Neural progenitor cell (in vitro differentiated cells): ENCODE measurements around the gene DNM2. TPM values are rescaled to one million over a fixed set of nuclear protein-coding genes. Genes with fewer than 3 reads are reported as not detected.

ENCODE experiments used
- DNase-seq: peaks from one replicate; pipeline ENCODE4 v3.0.0-alpha.2; 2016; ENCODE audit warnings: low spot score
- H2AFZ ChIP-seq: fragments of 200-600 bp; sonication (generic); replicated peaks from 2 replicates; pipeline ENCODE4 v1.6.1; 2016; ENCODE audit warnings: antibody characterized with exemption
- H3F3A ChIP-seq: fragments of 200-600 bp; sonication (generic); 2 replicates; pipeline ENCODE4 v1.6.1; 2016; ENCODE audit warnings: antibody characterized with exemption, low read depth
- H3K27ac ChIP-seq: fragments of 200-600 bp; sonication (generic); 2 replicates; pipeline ENCODE4 v1.5.1; 2016; ENCODE audit warnings: mild to moderate bottlenecking
- H3K27me3 ChIP-seq: fragments of 200-600 bp; sonication (generic); 2 replicates; pipeline ENCODE4 v1.6.1; 2016; ENCODE audit warnings: mild to moderate bottlenecking, moderate library complexity
- H3K36me3 ChIP-seq: fragments of 200-600 bp; sonication (generic); 2 replicates; pipeline ENCODE4 v1.5.1; 2016
- H3K4me1 ChIP-seq: fragments of 200-600 bp; sonication (generic); 2 replicates; pipeline ENCODE4 v1.6.1; 2016; ENCODE audit warnings: mixed run types
- H3K4me2 ChIP-seq: fragments of 200-600 bp; sonication (generic); 2 replicates; pipeline ENCODE4 v1.6.1; 2016
- H3K4me3 ChIP-seq: fragments of 200-600 bp; sonication (generic); 2 replicates; pipeline ENCODE4 v1.5.1; 2016
- H3K79me2 ChIP-seq: fragments of 200-600 bp; sonication (generic); 2 replicates; pipeline ENCODE4 v1.6.1; 2016; ENCODE audit warnings: low read depth
- H3K9ac ChIP-seq: fragments of 200-600 bp; sonication (generic); 2 replicates; pipeline ENCODE4 v1.6.1; 2016
- H3K9me3 ChIP-seq: fragments of 200-600 bp; sonication (generic); 2 replicates; pipeline ENCODE4 v1.5.1; 2016; ENCODE audit warnings: low read depth
- H4K20me1 ChIP-seq: fragments of 200-600 bp; sonication (generic); 2 replicates; pipeline ENCODE4 v1.6.1; 2016; ENCODE audit warnings: low read depth
- H3K27ac Mint-ChIP-seq: 3 replicates; pipeline ENCODE4 v1.8.0; 2021; ENCODE audit warnings: mixed read lengths
- H3K27me3 Mint-ChIP-seq: 2 replicates; pipeline ENCODE4 v1.8.0; 2022; ENCODE audit warnings: low read depth, mild to moderate bottlenecking, inconsistent platforms, moderate library complexity, mixed read lengths; ENCODE audit not compliant: insufficient read depth
- H3K36me3 Mint-ChIP-seq: 3 replicates; pipeline ENCODE4 v1.8.0; 2021; ENCODE audit warnings: mixed read lengths
- H3K4me1 Mint-ChIP-seq: 3 replicates; pipeline ENCODE4 v1.8.0; 2021; ENCODE audit warnings: mixed read lengths
- H3K4me3 Mint-ChIP-seq: 3 replicates; pipeline ENCODE4 v1.8.0; 2021; ENCODE audit warnings: mild to moderate bottlenecking, moderate library complexity, mixed read lengths
- H3K9me3 Mint-ChIP-seq: 3 replicates; pipeline ENCODE4 v1.8.0; 2020; ENCODE audit warnings: mixed read lengths
- EZH2 ChIP-seq: fragments of 200-600 bp; sonication (generic); IDR thresholded peaks from 2 replicates; pipeline ENCODE4 v1.6.1; 2017; ENCODE audit warnings: antibody characterized with exemption, mild to moderate bottlenecking, moderate library complexity
- EZH2phosphoT487 ChIP-seq: fragments of 200-600 bp; sonication (generic); IDR thresholded peaks from 2 replicates; pipeline ENCODE4 v1.6.1; 2017; ENCODE audit warnings: antibody characterized with exemption
- total RNA-seq: library from RNA; depleted of rRNA; stranded (reverse); fragments of >200 nt; gene quantifications from 2 replicates; pipeline ENCODE4 v1.2.3, GENCODE V29; 2015; ENCODE audit warnings: low replicate concordance
- TF ChIP-seq, protein P1 (sequence below): fragments of 200-600 bp; sonication (generic); IDR thresholded peaks from 2 replicates; pipeline ENCODE4 v1.5.1; 2017; ENCODE audit warnings: antibody characterized with exemption, mild to moderate bottlenecking

DNM2 gene
- total RNA-seq, 1 donor from 2014 or later, result 49.9 TPM

DNA sequence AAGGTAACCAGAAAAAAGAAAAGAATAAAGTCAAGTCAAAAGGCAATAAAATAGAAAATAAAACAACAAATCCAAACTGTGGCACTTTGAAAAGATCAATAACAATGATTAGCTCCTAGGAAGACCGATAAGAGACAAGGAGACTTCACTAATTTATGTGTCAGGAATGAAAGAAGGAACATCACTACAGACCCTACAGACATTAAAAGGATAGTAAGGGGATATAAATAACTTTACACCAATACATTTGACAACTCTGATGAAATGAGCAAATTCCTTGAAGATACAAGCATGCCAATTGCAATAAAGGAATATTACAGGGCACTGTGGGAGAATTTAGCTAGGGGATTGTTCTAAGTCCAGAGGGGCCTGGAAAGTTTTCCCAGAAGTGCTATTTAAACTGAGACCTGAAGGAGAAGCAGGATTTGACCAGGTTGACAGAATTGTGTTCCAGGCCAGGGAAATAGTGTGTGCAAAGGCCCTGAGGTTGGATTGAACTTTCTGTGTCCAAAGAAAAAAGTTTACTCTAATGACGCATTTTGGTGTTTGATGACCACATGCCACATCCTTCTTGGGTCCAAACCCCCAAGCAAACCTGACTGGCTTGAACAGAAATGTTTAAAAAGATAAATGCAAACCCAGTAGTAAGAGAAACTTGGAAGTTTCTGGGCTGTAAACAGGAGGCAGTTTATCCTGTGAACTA is 128.8 kb downstream of the DNM2 start:
- DNase-seq, result no peak
- H3K27ac ChIP-seq, result no peak overlapping the region
- H3K4me1 ChIP-seq, result no peaks in the 10 kb centered on the region
- Mint-ChIP-seq H3K36me3 (no peaks in the 10 kb centered on the region), H3K4me3 (no peak overlapping the region), H3K9me3 (peaks cover 5% of the 10 kb centered on the region), H3K4me1 (peaks cover 3% of the 10 kb centered on the region), H3K27ac (no peak overlapping the region), H3K27me3 (peaks cover 5% of the 10 kb centered on the region)
- H3K4me3 ChIP-seq, result no peak overlapping the region
- H3K4me2 ChIP-seq, result no peak overlapping the region
- no peaks in the 10 kb centered on the region for H3K27me3 ChIP-seq
- no peaks in the 10 kb centered on the region for H4K20me1 ChIP-seq
- H3K79me2 ChIP-seq, result no peaks in the 10 kb centered on the region
- H2AFZ ChIP-seq, result no peak overlapping the region
- H3F3A ChIP-seq, result peaks cover 3% of the 10 kb centered on the region
- TF ChIP-seq, protein P1, sequence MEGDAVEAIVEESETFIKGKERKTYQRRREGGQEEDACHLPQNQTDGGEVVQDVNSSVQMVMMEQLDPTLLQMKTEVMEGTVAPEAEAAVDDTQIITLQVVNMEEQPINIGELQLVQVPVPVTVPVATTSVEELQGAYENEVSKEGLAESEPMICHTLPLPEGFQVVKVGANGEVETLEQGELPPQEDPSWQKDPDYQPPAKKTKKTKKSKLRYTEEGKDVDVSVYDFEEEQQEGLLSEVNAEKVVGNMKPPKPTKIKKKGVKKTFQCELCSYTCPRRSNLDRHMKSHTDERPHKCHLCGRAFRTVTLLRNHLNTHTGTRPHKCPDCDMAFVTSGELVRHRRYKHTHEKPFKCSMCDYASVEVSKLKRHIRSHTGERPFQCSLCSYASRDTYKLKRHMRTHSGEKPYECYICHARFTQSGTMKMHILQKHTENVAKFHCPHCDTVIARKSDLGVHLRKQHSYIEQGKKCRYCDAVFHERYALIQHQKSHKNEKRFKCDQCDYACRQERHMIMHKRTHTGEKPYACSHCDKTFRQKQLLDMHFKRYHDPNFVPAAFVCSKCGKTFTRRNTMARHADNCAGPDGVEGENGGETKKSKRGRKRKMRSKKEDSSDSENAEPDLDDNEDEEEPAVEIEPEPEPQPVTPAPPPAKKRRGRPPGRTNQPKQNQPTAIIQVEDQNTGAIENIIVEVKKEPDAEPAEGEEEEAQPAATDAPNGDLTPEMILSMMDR, result no peak
- TF ChIP-seq EZH2 (no peak), EZH2phosphoT487 (no peak)
- H3K9me3 ChIP-seq, result no peaks in the 10 kb centered on the region
- no peak overlapping the region for H3K9ac ChIP-seq
- H3K36me3 ChIP-seq, result no peaks in the 10 kb centered on the region

DNA sequence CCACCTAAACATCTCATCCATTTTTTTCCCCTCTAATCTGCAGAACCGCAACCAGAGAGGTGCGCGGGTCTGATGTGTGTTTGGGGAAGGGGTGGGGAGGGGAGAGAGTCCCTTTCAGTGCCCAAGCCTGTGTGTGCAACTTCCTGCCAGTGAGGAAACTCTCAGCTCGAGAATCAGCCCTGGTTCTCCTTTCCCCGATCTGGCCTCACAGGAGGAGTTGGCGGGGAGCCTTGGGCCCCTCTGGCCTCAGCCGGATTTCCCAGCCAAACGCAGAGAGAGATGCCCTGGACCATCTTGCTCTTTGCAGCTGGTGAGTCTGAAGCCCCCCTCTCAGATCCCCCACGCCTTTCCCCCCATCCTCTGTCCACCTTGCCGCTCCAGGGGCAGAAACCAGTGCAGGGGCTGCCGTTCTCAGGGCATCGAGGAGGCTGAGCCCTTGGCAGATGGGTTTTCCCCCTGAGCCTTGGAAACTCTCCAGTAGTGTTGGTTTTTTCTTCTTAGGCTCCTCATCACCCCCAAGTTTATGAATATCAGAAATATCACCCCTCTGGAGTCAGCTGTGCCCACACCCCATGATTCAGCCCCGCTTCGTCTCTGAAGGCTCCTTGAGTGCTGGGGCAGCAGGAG is 130.5 kb downstream of the DNM2 start, which contains the start of gene C19orf38:
Gene C19orf38 (plus strand): TSS at position 186 of the 627 bp plus-strand sequence. CDS start 94 bp downstream, at position 280.
- no peaks in the 10 kb centered on the region for H3K36me3 Mint-ChIP-seq
- Histone ChIP-seq H3K4me1 (no peaks in the 10 kb centered on the region), H3K4me2 (no peak within 1 kb of the TSS)

DNA sequence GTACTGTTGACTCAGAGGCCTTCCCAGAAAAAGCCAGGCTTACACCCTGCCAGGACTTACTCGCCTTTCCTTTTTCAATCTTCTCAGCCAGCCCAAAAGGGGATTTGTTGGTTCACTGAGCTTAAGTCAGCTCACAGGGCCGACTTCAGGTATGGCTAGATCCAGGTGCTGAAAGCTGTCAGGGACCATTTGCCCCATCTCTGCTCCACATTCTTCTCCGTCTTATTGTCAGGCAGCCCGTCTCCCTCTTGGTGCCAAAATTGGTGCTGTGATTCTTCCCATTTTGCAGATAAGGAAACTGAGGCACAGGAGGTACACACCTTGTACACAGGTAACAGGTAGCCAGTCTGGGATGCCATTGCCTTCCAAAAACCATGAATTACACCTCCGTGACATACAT is 132.8 kb downstream of the DNM2 start:
- Histone ChIP-seq H3K4me1 (no peaks in the 10 kb centered on the region), H3K4me3 (no peak overlapping the region), H3K36me3 (no peaks in the 10 kb centered on the region), H3K9ac (no peak overlapping the region), H3K4me2 (no peak overlapping the region), H3K27ac (no peak overlapping the region), H3K9me3 (no peaks in the 10 kb centered on the region), H4K20me1 (no peaks in the 10 kb centered on the region), H3K79me2 (no peaks in the 10 kb centered on the region), H3K27me3 (no peaks in the 10 kb centered on the region), H2AFZ (no peak overlapping the region), H3F3A (no peaks in the 10 kb centered on the region)
- peaks cover 3% of the 10 kb centered on the region for H3K4me1 Mint-ChIP-seq
- H3K9me3 Mint-ChIP-seq, result peaks cover 5% of the 10 kb centered on the region
- peaks cover 7% of the 10 kb centered on the region for H3K27me3 Mint-ChIP-seq
- TF ChIP-seq, protein P1, result no peak
- TF ChIP-seq EZH2phosphoT487, result no peak
- no peak for TF ChIP-seq EZH2
- no peaks in the 10 kb centered on the region for H3K36me3 Mint-ChIP-seq
- no peak for DNase-seq
- H3K27ac Mint-ChIP-seq, result no peak overlapping the region
- H3K4me3 Mint-ChIP-seq, result no peak overlapping the region

More for the DNA sequence above, 130.5 kb downstream of the DNM2 start, which contains the start of gene C19orf38:
- H3K9me3 ChIP-seq, result no peaks in the 10 kb centered on the region
- H3K4me1 Mint-ChIP-seq, result peaks cover 3% of the 10 kb centered on the region
- H2AFZ ChIP-seq, result peak within 1 kb of the TSS; percentile 42
- H3K9me3 Mint-ChIP-seq, result peaks cover 5% of the 10 kb centered on the region
- no peak within 1 kb of the TSS for H3K27ac ChIP-seq
- no peak within 1 kb of the TSS for H3K4me3 Mint-ChIP-seq
- H3K27me3 Mint-ChIP-seq, result peaks cover 7% of the 10 kb centered on the region
- H3K36me3 ChIP-seq, result no peaks in the 10 kb centered on the region
- H3K27ac Mint-ChIP-seq, result no peak within 1 kb of the TSS
- no peaks in the 10 kb centered on the region for H4K20me1 ChIP-seq
- DNase-seq, result no peak
- no peaks in the 10 kb centered on the region for H3K79me2 ChIP-seq
- H3K4me3 ChIP-seq, result no peak within 1 kb of the TSS
- H3K27me3 ChIP-seq, result no peaks in the 10 kb centered on the region
- no peak within 1 kb of the TSS for H3K9ac ChIP-seq
- H3F3A ChIP-seq, result peaks cover 3% of the 10 kb centered on the region
- TF ChIP-seq, protein P1, result no peak
- TF ChIP-seq EZH2, result no peak
- TF ChIP-seq EZH2phosphoT487, result no peak
